HG03045 (cell line): ENCODE results near the gene DDX39A.

Source experiments
- ATAC-seq: cut with Tn5 transposase; IDR thresholded peaks from one replicate; pipeline ENCODE4 v1.9.1; 2021; ENCODE audit warnings: mild to moderate bottlenecking, moderate library complexity; ENCODE audit not compliant: unreplicated experiment

Gene DDX39A

GRCh38 chr19:14434543-14435319, 15.6 kb upstream of the DDX39A start:
- no peak for ATAC-seq

GRCh38 chr19:14433554-14434501, 14.7 kb upstream of the DDX39A start:
- ATAC-seq: peak; percentile 20

GRCh38 chr19:14432791-14433553, 13.8 kb upstream of the DDX39A start, which contains the start of gene PKN1:
Gene PKN1 (plus strand): TSS chr19:14433306. CDS start chr19:14433522, 216 bp downstream.
- peak; percentile 57 for ATAC-seq

GRCh38 chr19:14430712-14431111, 11.6 kb upstream of the DDX39A start:
- no peak for ATAC-seq

- ATAC-seq: no peak
These were observed 9.8 kb upstream of the DDX39A start for GRCh38 chr19:14428882-14429416.

GRCh38 chr19:14427461-14427860, 8.3 kb upstream of the DDX39A start:
- no peak for ATAC-seq

- ATAC-seq: no peak
These were observed 6.6 kb upstream of the DDX39A start for GRCh38 chr19:14425696-14426138.

- peak; percentile 51 for ATAC-seq
These were observed 360 bp downstream of the DDX39A start for GRCh38 chr19:14418856-14419105.

- no peak for ATAC-seq
These were observed 2.3 kb downstream of the DDX39A start for GRCh38 chr19:14416817-14417231.

GRCh38 chr19:14414926-14415690, 4.0 kb downstream of the DDX39A start:
- no peak for ATAC-seq

GRCh38 chr19:14413693-14414181, 5.4 kb downstream of the DDX39A start:
- no peak for ATAC-seq

GRCh38 chr19:14412996-14413692, 6.0 kb downstream of the DDX39A start:
- ATAC-seq: no peak

- ATAC-seq: no peak
These were observed 6.7 kb downstream of the DDX39A start for GRCh38 chr19:14412324-14412995.

- ATAC-seq: no peak
These were observed 7.2 kb downstream of the DDX39A start for GRCh38 chr19:14411938-14412245.

GRCh38 chr19:14411161-14411937, 7.8 kb downstream of the DDX39A start:
- no peak for ATAC-seq

GRCh38 chr19:14410091-14411051, 8.8 kb downstream of the DDX39A start:
- no peak for ATAC-seq
